HG03521 (cell line): ENCODE data around the gene SLCO2B1.

Experiments used
- ATAC-seq: cut with Tn5 transposase; IDR thresholded peaks from one replicate; pipeline ENCODE4 v1.9.1; 2021; ENCODE audit warnings: mild to moderate bottlenecking, moderate library complexity; ENCODE audit not compliant: unreplicated experiment

The SLCO2B1 gene

GRCh38 chr11:75144716-75145014 is 6.2 kb upstream of the SLCO2B1 start:
- no peak for ATAC-seq

GRCh38 chr11:75145196-75145971 is 5.5 kb upstream of the SLCO2B1 start:
- ATAC-seq: no peak

- ATAC-seq: no peak
Measured at GRCh38 chr11:75145972-75146519, 4.9 kb upstream of the SLCO2B1 start.

GRCh38 chr11:75146711-75147110 is 4.2 kb upstream of the SLCO2B1 start:
- no peak for ATAC-seq

DNA sequence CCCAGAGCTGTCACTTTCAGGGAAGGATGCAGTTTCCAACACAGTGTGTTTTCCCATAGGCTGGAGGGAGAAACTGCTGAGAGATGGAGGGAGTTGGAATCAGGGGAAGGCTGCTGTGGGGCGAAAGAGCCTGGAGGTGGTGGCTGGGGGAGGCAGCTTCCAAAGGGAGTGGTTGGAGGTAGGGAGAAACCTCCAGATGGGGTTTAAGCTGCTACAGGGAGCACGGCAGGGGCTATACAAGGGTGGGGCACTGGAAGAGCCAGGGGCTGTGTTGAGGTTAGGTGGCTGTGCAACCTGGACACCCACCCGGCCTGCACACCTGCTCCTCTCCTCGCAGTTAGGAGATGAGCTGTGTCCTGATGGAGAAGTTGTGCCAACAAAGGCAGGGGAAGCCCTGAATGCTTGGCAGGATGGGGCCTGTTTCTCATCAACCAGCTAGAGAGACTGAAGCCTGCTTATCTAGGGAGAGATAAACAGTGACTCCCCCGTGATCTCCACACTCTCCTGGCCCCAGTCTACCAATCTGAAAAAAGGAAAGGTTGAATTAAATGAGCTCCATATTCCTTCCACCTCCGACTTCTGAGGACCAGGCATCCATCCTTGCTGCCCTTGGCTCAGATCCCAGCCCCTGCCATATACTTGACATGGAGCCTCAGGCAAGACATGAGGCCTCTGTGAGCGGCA is 3.6 kb upstream of the SLCO2B1 start:
- ATAC-seq: no peak

- ATAC-seq: no peak
Measured at GRCh38 chr11:75147875-75148263, 3.0 kb upstream of the SLCO2B1 start.

GRCh38 chr11:75148436-75148983 is 2.4 kb upstream of the SLCO2B1 start:
- ATAC-seq: no peak

GRCh38 chr11:75149766-75150465 is 991 bp upstream of the SLCO2B1 start:
- no peak for ATAC-seq

DNA sequence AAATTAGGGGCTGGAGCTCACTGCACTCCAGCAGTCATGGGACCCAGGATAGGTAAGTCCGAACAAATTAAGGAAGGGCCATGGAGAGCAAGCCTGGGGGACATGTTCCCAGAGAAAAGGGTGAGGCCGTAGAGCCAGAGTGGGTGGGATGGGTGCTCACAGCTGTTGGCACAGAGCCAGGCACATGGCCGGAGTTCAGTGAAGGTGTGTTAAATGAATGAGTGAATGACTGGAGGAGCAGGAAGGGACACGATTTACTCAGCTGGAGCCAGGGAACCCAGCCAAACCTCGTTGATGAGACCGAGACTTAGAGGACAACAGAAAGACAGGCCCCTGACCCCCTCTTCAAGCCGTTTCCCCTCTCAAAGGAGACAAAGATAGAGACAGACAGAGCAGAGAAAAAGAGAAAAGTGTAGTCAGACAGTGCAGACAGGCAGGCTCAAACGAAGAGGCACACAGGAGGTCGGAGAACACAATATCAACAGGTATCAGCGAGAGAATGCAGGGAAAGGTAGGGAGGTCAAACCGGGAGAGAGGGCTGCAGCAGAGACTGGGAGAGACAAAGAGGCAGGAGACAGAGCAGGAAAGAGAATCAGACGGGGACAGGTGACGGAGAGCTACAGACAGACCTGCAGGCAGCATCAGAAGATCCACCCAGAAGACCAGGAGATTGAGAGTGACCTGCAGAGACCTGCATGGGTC is 590 bp downstream of the SLCO2B1 start:
- no peak for ATAC-seq

DNA sequence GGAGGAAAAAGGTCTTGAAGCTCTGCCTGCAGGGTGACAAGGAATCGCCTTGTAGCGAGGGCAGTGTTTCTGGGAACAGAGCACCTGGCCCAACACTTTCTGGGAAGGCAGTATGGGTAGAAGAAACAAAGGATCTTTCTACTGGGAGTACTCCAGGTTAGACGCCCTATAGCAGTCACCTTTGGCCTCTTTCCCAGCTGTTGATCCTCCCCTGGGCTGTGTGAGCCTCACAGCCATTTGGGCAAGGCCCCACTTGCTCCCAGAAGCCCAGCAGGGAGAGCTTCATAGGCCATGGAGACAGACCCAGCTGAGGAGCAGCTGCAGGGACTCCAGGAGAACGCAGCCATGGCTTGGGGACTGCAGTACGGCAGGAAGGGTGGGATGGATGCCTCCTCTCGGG is 1.2 kb downstream of the SLCO2B1 start:
- ATAC-seq: no peak

DNA sequence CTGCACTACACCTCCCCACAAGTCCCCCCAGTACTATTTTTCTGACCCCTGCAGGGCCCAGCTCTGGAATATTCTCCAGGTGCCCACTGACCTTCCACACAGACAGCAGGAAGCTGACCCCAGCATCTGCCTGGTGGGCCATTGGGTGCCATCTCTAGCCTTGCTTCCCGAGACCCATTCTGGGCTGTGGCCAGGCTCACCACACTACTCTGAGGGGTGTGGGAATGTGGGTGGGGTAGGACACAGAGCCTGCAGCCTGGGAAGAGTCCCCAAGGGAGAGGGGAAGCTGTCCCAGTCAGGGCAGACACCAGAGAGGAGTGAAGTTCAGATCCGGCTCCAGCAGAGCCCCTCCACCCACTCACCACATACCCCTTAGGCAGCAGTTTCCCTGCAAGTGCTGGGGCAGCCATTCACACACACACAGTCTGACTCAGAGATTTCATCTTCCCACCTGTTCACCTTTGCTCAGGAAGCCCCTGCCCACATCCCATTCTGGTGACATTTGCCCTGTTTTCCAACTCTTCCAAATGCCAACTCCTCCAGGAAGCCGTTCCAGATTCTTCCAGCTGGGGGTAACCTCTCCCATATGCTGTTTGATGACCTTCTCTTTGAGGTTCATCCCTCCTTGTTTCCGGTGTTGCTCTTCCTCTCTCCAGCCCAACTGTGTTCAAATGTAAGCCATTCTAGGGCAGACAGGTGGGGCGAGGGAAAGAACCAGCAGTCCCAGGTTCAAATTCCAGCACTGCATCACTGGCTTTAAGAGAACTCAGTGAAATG is 1.9 kb downstream of the SLCO2B1 start:
- ATAC-seq: no peak

DNA sequence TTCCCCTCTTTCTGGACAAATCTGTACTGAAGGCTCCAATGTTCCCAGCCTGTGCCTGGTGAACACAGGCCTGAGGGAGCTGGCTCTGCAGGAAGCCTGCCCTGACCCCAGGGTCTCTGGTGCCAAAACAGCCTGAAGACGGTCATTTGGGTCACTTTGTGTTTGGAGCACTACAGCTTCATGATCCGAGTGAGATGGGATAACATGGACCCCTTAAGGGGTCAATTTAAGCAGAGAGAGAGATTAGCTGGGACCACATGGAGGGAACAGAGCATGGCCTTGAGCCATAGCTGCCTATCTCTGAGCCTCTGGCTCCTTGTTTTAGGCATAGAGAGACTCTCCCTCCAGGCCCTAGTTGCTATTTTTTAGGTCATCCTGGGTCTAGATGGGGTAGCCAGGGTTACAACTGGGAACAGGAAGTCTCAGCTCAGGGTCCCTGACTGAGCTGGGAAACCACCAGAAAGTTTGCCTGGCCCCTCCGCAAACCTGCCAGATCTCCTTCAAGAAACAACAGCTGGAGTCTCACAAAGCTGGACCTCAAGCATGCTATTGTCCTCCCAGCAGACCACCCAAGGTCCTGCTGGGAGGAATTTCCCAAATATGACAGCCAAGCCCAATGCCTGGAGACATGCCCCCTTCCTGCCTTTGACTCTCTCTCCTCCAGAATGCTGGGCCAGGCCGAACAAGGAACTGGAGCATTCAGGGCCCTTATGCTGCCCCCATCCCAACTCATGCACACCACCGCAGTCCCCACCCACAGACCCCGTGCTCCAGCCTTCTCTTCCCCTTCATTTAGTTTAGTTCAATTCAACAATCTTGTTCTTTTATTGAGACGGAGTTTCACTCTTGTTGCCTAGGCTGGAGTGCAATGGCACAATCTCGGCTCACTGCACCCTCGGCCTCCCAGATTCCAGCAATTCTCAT is 4.0 kb downstream of the SLCO2B1 start:
- no peak for ATAC-seq

- ATAC-seq: no peak
Measured at GRCh38 chr11:75155570-75156422, 4.9 kb downstream of the SLCO2B1 start.

- no peak for ATAC-seq
Measured at GRCh38 chr11:75158241-75158640, 7.3 kb downstream of the SLCO2B1 start.

DNA sequence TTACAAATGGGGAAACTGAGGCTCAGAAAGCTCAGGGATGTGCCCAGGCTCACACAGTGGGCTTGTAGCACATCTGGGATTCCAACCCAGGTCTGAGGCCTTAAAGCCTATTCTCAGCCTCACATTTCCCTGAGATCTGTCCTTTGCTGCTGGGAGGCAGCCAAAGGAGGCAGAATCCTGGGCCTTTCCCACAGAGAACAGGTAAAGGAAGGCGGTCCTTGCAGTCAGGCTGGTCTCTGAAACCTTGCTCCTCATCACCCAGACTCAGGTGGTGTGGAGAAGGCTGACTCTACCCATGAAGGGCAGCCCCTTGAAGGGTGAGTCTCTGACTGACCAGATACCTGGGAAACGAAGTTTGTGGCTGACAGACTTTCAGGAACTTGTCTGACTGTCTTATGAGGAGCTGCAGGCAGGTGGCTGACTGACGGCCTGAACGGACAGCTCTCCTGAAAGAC is 7.8 kb downstream of the SLCO2B1 start:
- ATAC-seq: no peak

GRCh38 chr11:75159151-75159953 is 8.4 kb downstream of the SLCO2B1 start:
- ATAC-seq: no peak

- ATAC-seq: no peak
Measured at GRCh38 chr11:75160220-75160757, 9.4 kb downstream of the SLCO2B1 start.
